ENCODE data around the gene OSBPL3. TPM values are rescaled to one million over a fixed set of nuclear protein-coding genes. Genes with fewer than 3 reads are reported as not detected.

The OSBPL3 gene
- total RNA-seq, 1 experiment from 2014 or later: 36.8 TPM

- RAD21 ChIA-PET (ENCODE audit: low non-redundant PET in 1 of 2, low total read pairs in 2 of 2, uncharacterized antibody in 2 of 2, unreplicated experiment in 2 of 2): no interaction called here
Measured at GRCh38 chr7:24817339-24817738, 162.6 kb downstream of the OSBPL3 start.

More at GRCh38 chr7:24817339-24817738, 162.6 kb downstream of the OSBPL3 start:
- Histone ChIP-seq H3K4me2 (ENCODE audit: low read length) (no peak overlapping the region), H3K79me2 (ENCODE audit: insufficient read depth, low read length) (no peaks in the 10 kb centered on the region), H3K27ac (ENCODE audit: low read depth, low read length) (no peak overlapping the region), H2AFZ (ENCODE audit: low read depth, low read length, poor library complexity, severe bottlenecking) (no peak overlapping the region), H3K4me1 (ENCODE audit: control insufficient read depth in 1 of 2, insufficient read depth in 2 of 2, low read length in 2 of 2) (peaks cover 22 to 26% of the 10 kb centered on the region in 2 experiments), H3K9me3 (ENCODE audit: control insufficient read depth in 1 of 2, insufficient read depth in 1 of 2, low read depth in 1 of 2, low read length in 2 of 2) (no peaks in the 10 kb centered on the region), H3K9me2 (ENCODE audit: insufficient read depth) (no peaks in the 10 kb centered on the region), H3K9ac (ENCODE audit: low read length) (no peak overlapping the region), H3K4me3 (replicated peaks in 1 of 2; ENCODE audit: low read depth in 1 of 2, low read length in 2 of 2) (no peak overlapping the region), H4K20me1 (ENCODE audit: insufficient read depth) (no peaks in the 10 kb centered on the region), H3K36me3 (ENCODE audit: control insufficient read depth in 1 of 2, insufficient read depth in 2 of 2, low read length in 2 of 2) (peaks cover 3 to 14% of the 10 kb centered on the region in 2 experiments; a peak in 3 of 4 replicates), H3K27me3 (ENCODE audit: insufficient read depth, low read length) (no peaks in the 10 kb centered on the region)
- no peak for DNase-seq (ENCODE audit: low read depth, low spot score)
- intact Hi-C loops (cut with micrococcal nuclease): no loop called here
- CTCF ChIA-PET: interaction anchor here (1.4 kb wide), 1 partner anchor 276 kb away, joined by 8 read pairs; no protein-coding TSS in a partner anchor
- ATAC-seq: no peak
- BruUV-seq (replicated peaks): no TSS peak
- POLR2A ChIA-PET: no interaction called here
- TF ChIP-seq JUND (IDR thresholded peaks at IDR 0.05) (no peak), CEBPB (IDR thresholded peaks at IDR 0.05; ENCODE audit: low read depth) (no peak), ATF3 (IDR thresholded peaks at IDR 0.05) (no peak), MAX (IDR thresholded peaks at IDR 0.05) (no peak), ZBTB33 (IDR thresholded peaks at IDR 0.05; ENCODE audit: extremely low read depth, insufficient replicate concordance, low read length) (no peak), EZH2 (IDR thresholded peaks at IDR 0.05) (no peak)

Measured in HCT116 (cell line).